ENCODE measurements around the gene SEPHS1.

GRCh38 chr10:13360587-13360986 is 12.5 kb upstream of the SEPHS1 start:
- TF ChIP-seq CTCF (IDR thresholded peaks at IDR 0.05): no peak
- no peak for TF ChIP-seq POLR2A (IDR thresholded peaks at IDR 0.05)

All from Peyer's patch (tissue), 4 donors.